HG03095 (cell line): ENCODE results near the gene CEP126.
A peak's percentile ranks its signal among the peaks of the same experiment; 100 is the strongest.
"Not testable (repeated sequence)": the region's sequence is repeated elsewhere in the genome, so short reads cannot be mapped to it uniquely, and the experiment has no call there.

ENCODE experiments used
- ATAC-seq: cut with Tn5 transposase; IDR thresholded peaks from one replicate; pipeline ENCODE4 v1.9.1; 2021; ENCODE audit warnings: moderate library complexity; ENCODE audit not compliant: unreplicated experiment

CEP126 gene

DNA sequence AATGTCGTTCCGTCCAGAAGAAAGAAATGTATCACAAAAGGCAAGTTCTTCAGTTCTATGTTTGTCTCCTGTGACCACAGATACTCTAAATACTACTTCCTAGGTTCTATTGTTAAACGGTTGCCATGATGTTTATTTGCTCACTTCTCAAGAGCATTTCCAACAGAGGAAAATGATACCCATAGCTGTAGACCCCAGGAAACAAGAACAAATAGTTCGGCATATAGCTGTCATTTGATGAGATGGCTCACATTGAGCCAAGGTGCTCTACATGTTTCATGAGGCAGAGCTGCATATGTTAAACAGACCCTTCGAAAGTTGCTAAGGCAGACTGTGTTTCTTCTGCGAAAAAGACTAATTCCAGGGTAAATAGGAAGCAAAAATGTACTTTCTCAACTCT is 16.9 kb downstream of the CEP126 start:
- no peak for ATAC-seq

DNA sequence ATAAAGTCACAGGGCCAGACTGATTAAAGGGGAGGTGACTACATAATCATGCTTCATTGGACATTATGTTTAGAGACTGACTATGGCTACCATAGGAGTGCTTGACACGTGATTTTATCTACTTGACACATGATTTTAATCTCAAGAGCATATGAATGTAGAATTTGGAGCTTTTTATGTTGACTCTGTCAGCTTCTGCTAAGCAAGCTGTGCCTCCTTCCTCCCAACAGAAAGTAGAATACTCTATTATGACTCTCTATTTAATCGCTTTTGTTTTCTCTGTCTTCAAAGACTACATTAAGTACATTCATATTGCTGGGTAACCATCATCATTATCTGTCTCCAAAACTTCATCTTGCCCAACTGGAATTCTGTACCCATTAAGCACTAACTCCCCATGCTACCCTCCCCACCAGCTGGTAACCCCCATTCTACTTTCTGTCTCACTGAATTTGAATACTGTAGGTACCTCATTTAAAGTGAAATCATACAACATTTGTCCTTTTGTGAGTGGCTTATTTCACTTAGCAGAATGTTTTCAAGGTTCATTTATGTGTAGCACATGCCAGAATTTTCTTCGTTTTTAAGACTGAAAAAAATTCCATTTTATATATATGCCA is 26.2 kb downstream of the CEP126 start:
- ATAC-seq = no peak

DNA sequence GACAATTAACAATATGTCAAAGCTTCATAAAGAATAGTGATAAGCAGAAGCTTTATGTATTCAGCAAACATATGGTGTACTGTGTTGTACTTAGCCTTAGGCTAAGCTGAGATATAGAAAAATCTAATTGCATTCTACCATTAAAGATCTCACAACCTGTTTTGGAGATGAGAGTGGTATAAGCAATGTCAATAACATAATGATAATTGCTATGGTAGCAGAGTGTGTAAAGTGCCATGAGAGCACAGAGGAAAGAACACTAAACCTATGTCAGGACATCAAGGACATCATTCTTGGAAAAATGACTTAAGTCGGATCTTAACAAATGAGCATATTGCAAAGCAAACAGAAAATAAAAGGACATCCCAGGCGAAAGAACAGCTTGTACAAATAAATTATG is 30.1 kb downstream of the CEP126 start:
- ATAC-seq = no peak

DNA sequence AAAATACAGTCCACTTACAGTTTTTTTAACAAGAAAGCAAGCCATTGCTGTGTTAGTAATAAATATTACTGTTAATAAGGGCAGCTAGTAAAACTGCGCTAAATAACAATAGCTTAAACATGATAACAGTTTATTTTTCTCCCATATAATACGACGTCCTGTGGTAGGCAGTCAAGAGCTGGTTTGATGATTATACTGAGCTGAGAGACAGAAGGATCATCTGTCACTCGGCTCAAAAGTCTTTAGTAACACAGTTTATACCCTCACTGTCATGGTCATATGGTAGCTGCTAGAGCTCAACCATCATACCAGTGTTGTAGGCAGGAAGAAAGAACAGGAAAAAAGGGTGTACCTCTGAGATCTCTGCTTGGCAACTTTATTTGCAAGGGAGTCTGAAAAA is 30.6 kb downstream of the CEP126 start:
- no peak for ATAC-seq

DNA sequence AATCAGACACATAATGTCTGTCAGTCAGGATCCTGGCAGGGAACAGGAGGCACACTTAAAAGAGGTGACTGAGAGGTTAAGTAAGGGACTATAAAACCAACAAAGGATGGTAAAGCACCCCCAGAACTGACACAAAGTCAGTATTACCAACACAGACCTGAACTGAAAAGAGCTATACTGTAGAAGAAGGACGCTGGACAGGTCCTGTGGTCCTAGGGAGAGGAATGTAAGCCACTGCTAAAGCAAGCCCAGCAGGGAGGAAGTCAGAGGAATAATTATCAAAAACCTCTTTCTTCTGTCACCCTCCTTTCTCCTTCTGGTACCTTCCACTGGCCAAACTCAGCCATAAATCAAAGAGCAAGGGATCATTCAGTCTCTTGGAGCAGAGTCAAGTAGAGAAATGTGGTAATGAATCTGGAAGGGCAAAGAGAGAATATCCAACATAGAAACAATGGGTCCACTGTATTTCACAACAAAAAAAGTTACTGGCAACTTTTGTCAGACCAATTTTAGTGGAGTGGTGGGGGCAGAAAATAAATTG is 34.9 kb downstream of the CEP126 start:
- no peak for ATAC-seq

DNA sequence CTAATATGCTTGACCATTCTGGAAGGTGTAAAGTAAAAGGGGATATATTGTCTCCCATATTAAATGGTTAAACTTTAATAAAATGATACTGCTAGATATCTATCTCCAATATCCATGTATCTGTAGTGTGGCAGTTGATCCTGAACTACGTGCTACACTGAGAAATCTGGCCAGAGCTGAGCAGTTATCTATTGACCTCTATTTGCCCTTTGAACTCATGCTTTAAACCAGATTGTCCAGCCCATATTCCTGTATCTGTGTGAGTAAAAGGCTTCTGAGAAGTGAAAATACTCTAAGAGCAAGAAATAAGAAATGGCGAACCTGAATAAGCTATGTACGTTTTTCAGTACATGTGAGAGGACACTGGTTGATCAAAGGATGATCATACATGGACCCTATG is 40.5 kb downstream of the CEP126 start:
- ATAC-seq = no peak

DNA sequence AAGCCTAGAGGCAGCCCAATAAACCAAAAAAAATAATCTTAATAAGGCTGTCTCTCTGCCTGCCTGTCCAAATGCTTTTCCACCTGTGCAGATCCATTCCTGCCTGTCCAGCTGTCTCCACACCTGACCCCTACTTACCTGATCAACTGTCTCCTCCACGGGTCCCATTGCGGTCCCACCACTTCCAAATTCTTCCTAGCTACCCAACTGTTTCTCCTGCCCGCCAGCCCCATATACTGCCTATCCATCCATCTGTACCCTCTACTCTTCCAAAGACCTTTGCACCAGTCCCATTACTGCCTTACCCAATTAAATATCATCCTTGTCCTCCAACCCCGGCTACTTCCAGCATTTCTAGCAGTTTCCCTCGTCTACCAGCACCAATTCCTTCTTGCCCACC is 40.9 kb downstream of the CEP126 start:
- no peak for ATAC-seq

DNA sequence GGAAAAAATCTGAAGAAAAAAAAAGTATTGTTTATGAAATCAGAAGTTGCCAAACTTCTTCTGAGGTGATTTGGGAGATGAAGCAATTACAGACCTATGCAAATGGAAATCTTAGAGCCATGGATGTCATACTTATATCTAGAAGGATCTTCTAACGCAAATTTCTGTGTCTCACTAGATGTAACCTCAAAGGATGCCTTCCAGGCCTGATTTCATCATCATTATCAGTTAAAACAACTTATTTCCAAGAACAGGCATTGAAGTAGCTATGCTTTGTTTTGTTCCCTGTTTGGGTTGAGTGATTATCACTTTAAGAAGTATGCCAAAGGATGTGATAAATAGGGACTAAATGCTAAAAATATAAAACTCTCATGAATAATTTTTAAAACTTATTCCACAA is 45.4 kb downstream of the CEP126 start:
- ATAC-seq = no peak

DNA sequence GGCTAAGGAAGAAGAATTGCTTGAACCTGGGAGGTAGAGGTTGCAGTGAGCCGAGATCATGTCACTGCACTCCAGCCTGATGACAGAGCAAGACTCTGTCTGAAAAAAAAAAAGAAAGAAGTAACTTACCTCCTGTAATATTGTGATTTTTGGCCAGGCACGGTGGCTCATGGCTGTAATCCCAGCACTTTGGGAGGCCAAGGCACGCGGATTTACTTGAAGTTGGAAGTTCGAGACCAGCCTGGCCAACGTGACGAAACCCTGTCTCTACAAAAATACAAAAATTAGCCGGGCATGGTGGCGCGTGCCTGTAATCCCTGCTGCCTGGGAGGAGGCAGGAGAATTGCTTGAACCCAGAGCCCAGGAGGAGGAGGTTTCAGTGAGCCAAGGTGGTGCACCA is 49.4 kb downstream of the CEP126 start:
- ATAC-seq = not testable (repeated sequence)

DNA sequence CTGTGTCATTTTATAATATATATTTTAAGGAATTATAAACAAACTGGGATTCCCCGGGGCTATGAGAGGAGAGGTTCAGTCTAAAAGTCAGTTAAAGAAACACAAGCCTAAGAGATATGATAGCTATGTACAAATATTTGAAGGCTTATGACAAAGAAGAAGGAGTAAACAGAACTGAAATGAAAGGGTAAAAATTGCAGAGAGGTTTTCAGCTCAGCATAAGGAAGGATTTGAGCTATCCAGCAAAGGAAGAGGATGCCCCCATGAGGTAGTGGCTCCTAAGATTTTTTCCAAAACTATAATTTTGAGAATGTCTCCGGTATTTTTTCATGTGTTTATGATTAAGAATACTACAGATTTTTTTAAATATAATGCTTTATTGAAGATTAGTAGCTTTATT is 59.4 kb downstream of the CEP126 start:
- ATAC-seq = no peak

DNA sequence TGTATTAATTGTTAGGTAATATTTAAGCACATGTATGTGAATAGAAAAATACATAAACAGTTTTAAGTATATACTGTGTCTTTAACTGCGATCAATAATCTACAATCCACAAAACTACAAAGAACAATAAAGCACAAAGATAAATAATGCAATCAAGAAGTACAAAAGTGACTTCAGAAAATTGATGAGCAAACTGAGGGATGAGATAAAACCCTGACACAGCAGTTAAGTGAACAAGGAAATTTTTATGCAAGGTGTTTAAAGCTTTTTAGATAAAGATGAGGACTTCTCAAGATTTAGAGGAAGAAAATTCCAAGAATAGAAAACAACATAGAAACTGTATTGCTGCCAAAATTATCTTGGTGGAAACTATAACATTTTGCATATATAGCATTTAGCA is 60.0 kb downstream of the CEP126 start:
- ATAC-seq = no peak

DNA sequence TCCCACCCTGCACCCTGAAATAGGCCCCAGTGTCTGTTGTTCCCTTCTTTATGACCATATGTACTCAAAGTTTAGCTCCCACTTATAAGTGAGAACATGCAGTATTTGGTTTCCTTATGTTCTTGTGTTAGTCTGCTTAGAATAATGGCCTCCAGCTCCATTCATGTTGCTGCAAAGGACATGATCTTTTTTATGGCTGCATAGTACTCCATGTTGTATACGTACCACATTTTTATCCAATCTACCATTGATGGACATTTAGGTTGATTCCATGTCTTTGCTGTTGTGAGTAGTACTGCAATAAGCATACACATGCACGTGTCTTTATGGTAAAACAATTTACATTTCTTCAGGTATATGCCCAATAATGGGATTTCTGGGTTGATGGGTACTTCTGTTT is 60.9 kb downstream of the CEP126 start:
- ATAC-seq = no peak

DNA sequence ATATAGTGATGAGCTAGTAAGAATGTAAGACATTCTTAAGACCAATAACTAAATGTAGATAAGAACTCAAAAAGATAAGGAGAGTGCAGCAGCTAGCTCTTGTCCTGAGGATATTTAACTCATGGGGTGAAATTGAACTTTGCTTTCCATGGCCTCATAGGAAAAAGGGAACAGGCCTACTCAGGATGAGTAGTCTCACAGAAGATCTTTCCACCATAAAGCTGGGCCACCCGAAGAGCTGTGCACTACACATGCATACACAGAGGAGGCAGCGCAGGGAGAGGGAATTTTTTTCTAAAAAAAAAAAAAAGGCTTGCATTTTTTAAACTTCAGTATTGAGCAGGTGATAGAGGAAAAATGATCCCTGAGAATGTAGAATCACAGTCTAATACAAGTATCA is 72.6 kb downstream of the CEP126 start:
- no peak for ATAC-seq

DNA sequence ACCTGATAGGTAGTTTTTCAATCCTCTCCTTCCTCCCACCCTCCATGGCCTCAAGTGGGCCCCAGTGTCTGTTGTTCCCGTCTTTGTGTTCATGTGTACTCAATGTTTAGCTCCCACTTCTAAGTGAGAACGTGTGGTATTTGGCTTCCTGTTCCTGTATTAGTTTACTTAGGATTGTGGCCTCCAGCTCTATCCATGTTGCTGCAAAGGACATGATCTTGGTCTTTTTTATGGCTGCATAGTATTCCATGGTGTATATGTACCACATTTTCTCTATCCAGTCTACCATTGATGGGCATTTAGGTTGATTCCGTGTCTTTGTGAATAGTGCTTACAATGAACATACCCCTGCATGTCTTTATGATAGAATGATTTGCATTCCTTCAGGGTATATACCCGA is 78.4 kb downstream of the CEP126 start:
- no peak for ATAC-seq

DNA sequence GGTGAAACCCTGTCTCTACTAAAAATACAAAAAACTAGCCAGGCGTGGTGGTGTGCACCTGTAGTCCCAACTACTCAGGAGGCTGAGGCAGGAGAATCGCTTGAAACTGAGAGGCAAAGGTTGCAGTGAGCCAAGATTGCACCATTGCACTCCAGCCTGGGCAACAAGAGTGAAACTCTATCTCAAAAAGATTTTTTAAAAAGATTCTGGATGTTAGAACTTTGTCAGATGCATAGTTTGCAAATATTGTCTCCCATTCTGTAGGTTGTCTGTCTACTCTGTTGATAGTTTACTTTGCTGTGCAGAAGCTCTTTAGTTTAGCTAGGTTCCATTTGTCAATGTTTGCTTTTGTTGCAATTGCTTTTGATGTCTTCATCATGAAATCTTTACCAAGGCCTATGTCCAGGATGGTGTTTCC is 79.3 kb downstream of the CEP126 start:
- ATAC-seq = not testable (repeated sequence)

DNA sequence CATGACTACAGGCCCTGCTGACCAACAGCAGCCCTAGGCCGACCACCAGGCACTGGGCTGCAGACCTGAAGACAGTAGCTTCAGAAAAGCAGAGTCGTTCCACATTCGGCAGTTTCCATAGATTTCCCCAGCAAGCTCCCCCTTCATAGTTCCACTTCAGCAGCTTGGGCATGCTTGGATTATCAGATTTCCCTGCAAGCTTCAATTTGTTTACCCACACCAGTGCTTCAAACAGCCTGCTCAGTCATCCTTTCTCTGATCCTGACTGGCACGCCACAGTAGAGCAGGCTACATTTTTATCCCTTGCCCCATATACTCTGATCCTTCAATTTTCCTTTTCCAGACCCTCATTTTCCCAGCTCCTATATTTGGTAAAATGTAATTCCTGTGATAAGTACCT is 81.3 kb downstream of the CEP126 start:
- no peak for ATAC-seq

DNA sequence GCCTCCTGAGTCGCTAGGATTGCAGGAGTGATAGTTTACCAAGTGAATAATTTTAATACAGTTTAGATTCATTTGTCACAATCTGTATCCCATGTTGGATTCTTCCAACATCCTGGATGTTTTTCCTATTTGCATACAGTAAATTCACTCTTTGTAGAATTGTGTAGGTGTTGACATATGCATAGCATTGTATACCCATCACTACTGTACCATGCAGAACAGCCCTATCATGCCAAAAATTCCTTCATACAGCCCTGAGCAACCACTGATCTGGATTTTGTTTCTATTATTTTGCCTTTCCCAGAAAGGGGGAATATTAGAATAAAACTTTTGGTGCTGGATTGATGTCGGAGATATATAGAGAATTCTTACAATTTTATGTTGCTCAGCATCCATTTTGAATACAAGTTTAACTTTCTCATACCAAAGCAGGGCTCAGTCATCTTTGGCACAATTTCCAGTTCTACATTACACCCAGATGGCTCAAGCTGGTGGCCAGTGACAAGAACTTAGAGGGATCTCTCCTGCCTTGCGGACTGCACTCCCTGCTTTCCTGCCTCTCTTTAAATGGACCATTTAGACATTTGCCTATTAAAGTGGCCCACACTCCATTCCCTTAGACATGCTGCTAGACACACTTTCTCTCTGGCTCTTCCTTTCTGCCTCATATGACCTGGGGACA is 87.0 kb downstream of the CEP126 start:
- no peak for ATAC-seq

DNA sequence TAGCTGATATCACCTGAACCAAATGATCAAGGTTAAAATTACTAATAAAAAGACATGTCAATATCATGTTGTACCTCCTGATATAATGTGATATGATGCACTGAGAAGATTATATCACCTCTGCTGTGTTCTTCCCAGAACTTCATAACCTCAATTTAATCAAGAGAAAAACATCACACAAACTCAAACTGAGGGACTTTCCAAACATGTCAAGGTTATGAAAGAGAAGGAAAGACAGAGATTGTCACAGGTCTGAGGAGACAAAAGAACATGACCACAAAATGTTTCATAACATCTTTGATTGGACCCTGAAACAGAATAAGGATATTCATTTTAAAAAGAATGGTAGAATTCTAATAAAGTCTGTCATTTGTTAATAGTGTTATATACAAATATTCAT is 89.4 kb downstream of the CEP126 start:
- ATAC-seq = no peak

DNA sequence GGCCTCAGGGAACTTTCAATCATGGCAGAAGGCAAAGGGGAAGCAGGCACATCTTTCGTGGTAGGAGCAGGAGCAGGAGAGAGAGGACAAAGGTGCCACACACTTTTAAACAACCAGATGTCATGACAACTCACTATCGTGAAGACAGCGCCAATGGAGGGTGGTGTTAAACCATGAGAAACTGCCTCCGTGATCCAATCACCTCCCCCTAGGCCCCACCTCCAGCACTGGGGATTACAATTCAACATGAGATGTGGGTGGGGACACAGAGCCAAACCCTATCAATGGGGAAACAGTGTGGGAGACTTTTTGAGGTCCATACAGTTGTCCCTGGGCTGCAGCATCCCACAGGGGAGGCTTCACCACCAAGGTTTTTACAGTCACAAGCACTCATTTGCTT is 90.5 kb downstream of the CEP126 start:
- no peak for ATAC-seq

DNA sequence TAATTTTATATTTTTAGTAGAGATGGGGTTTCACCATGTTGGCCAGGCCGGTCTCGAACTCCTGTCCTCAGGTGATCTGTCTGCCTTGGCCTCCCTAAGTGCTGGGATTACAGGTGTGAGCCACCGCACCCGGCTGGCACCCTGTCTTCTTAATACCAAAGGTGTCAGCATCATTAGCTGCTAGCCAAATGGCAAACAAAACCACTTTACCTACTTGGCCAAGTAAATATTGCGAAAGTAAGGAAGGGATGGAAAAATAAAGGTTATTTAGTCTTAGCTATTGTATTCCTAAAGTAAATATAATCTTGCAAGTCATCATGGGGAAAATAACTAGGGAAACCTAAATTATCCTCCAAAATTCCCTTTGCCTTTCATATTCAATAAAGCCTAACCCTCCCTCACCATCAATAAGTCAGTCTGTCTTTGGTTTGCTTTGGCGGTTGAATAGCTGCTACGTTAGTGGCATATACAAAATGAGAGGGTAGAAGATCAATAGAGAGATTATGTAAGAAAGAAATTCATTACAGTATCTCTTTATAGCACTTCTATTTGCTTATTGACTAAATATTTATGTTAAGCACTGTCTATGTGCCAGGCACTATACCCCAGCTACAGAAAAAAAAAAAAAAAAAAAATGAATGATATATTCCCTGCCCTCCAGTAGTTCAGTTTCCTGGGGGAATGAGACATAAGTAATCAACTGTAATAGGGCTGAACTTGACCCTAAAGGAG is 92.2 kb downstream of the CEP126 start:
- no peak for ATAC-seq

DNA sequence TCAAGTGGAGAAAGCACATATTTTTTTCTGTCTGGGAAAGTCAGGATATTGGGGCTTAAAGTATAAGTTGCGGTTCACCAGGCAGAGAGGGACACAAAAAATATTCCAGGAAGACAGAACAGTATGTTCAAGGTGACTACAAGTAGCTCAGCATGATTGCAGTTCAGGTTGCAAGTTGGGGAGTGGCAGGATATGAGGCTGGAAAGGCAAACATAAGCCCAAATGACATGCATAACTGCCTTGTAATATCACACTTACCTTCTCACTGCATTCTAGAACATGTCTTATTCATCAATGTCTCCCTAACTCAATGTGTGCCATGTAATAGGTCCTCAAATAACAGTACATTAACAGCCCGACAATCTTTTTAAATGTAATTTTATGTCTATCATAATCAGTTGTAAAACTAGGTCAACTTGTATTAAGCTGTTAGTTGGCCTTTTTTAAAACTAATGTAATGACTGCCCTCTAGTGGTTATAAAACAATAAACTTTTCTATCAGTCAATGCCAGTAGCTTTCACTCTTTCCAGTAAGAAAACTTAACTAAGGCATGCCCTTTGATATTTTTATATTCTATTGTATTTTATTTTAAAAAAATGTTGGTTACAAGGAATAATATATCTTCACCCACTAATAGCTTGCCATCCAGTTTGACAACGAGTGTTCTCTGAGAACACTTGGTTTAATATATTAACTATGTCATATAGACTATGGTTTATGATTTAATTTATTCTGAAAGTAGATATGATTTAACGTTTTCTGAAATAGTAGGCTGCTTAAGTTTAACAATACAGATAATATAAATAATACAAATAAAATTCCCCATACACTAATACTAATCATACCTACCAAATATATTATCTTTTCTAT is 93.0 kb downstream of the CEP126 start:
- peak; percentile 78 for ATAC-seq
